H1 (cell line): Measurements from ENCODE around the gene RAET1L. TPM values are rescaled to one million over a fixed set of nuclear protein-coding genes. Genes with fewer than 3 reads are reported as not detected.

Experiments
- CTCF ChIA-PET: fragments of 300-600 bp; sonication (Branson Sonifier 250); formaldehyde crosslinking; loops from one replicate; lab custom pipeline; 2021; ENCODE audit not compliant: partially characterized antibody; lab: Charles Lee
- POLR2A ChIA-PET: fragments of 300-600 bp; sonication (Branson Sonifier 250); formaldehyde crosslinking; loops from one replicate; lab custom pipeline; 2021; ENCODE audit warnings: inconsistent platforms; ENCODE audit not compliant: partially characterized antibody; lab: Charles Lee
- DNase-seq, 2 experiments: peaks; one replicate each; pipeline versions ENCODE4 v3.0.0 to v3.0.0-alpha.2; 2010 to 2022; ENCODE audit warnings: low spot score in 2 of 2, low read depth in 1 of 2, mixed read lengths in 1 of 2
- FAIRE-seq: peaks from 2 replicates; lab custom pipeline; 2011; peaks lifted over from hg19 to GRCh38; lab: Jason Lieb, UNC
- H2AFZ ChIP-seq: 2 replicates; pipeline ENCODE4 v1.8.1; 2012; ENCODE audit warnings: low read length, inconsistent platforms
- H2AK5ac ChIP-seq: 2 replicates; pipeline ENCODE4 v1.6.1; 2013; ENCODE audit warnings: low read depth, low read length
- H2BK120ac ChIP-seq: replicated peaks from 2 replicates; pipeline ENCODE3; 2013; ENCODE audit warnings: low read depth, low read length, inconsistent platforms
- H2BK12ac ChIP-seq: 2 replicates; pipeline ENCODE4 v1.6.1; 2013; ENCODE audit warnings: low read depth, low read length
- H2BK15ac ChIP-seq: 2 replicates; pipeline ENCODE4 v1.6.1; 2013; ENCODE audit warnings: low read length
- H2BK20ac ChIP-seq: 2 replicates; pipeline ENCODE4 v1.6.1; 2013; ENCODE audit warnings: low read length
- H2BK5ac ChIP-seq: 2 replicates; pipeline ENCODE4 v1.6.1; 2013; ENCODE audit warnings: low read depth, low read length
- H3K14ac ChIP-seq: 2 replicates; pipeline ENCODE4 v1.6.1; 2013; ENCODE audit warnings: inconsistent platforms; ENCODE audit not compliant: insufficient read length
- H3K18ac ChIP-seq: 2 replicates; pipeline ENCODE4 v1.6.1; 2013; ENCODE audit warnings: low read length; ENCODE audit errors: extremely low read depth
- H3K23ac ChIP-seq: 2 replicates; pipeline ENCODE4 v1.6.1; 2013; ENCODE audit warnings: inconsistent platforms; ENCODE audit not compliant: insufficient read length
- H3K23me2 ChIP-seq: 2 replicates; pipeline ENCODE4 v1.6.1; 2013; ENCODE audit warnings: low read depth, low read length
- H3K27ac ChIP-seq: 2 replicates; pipeline ENCODE4 v1.6.1; 2011; ENCODE audit warnings: low read depth, low read length, inconsistent platforms
- H3K27me3 ChIP-seq, 4 experiments: replicated peaks in 1 of 4; 1 replicate in 1 of 4; 2 replicates in 3 of 4; pipeline versions ENCODE4 v1.6.1 to v1.8.1; 2011 to 2013; ENCODE audit warnings: low read length in 3 of 4, mild to moderate bottlenecking in 3 of 4, inconsistent platforms in 2 of 4, mixed read lengths in 2 of 4, moderate library complexity in 1 of 4; ENCODE audit not compliant: control insufficient read depth in 3 of 4, insufficient read depth in 3 of 4; ENCODE audit errors: extremely low read depth in 1 of 4
- H3K36me3 ChIP-seq, 4 experiments: 2 replicates each; pipeline versions ENCODE4 v1.6.1 to v1.8.1; 2011 to 2013; ENCODE audit warnings: mild to moderate bottlenecking in 4 of 4, low read length in 3 of 4, moderate library complexity in 2 of 4, control low read depth in 1 of 4, inconsistent platforms in 1 of 4; ENCODE audit not compliant: insufficient read depth in 4 of 4, control insufficient read depth in 2 of 4
- H3K4ac ChIP-seq: replicated peaks from 2 replicates; pipeline ENCODE3; 2013; ENCODE audit warnings: low read length, low read depth, mixed read lengths, inconsistent platforms; ENCODE audit not compliant: insufficient read length
- H3K4me1 ChIP-seq, 4 experiments: replicated peaks in 1 of 4; 1 replicate in 1 of 4; 2 replicates in 3 of 4; pipeline versions ENCODE4 v1.6.1 to v1.8.1; 2011 to 2013; ENCODE audit warnings: low read length in 3 of 4, inconsistent platforms in 2 of 4, mixed read lengths in 1 of 4; ENCODE audit not compliant: insufficient read depth in 4 of 4, control insufficient read depth in 3 of 4
- H3K4me2 ChIP-seq, 2 experiments: 2 replicates each; pipeline versions ENCODE4 v1.6.1 to v1.8.1; 2011 to 2013; ENCODE audit warnings: low read depth in 2 of 2, low read length in 2 of 2, control low read depth in 1 of 2, inconsistent platforms in 1 of 2, mild to moderate bottlenecking in 1 of 2; ENCODE audit not compliant: insufficient read depth in 1 of 2
- H3K4me3 ChIP-seq, 4 experiments: fragments of 200-600, 300-600 bp in 1 of 4; sonication (generic), shearing (Covaris generic), sonication (Bioruptor Twin) in 1 of 4; 2 replicates each; pipeline versions ENCODE4 v1.5.1 to v1.8.1; 2011 to 2016; ENCODE audit warnings: low read length in 4 of 4, low read depth in 3 of 4, control low read depth in 2 of 4, inconsistent platforms in 2 of 4, mild to moderate bottlenecking in 2 of 4, mixed read lengths in 1 of 4, moderate library complexity in 1 of 4; ENCODE audit not compliant: insufficient read depth in 2 of 4; ENCODE audit errors: extremely low read depth in 1 of 4
- H3K56ac ChIP-seq: replicated peaks from 2 replicates; pipeline ENCODE3; 2013; ENCODE audit warnings: low read depth, mild to moderate bottlenecking, mixed read lengths, low read length, inconsistent platforms; ENCODE audit not compliant: insufficient read length
- H3K79me1 ChIP-seq: 2 replicates; pipeline ENCODE4 v1.6.1; 2013; ENCODE audit warnings: low read depth, low read length, control low read depth
- H3K79me2 ChIP-seq, 2 experiments: 2 replicates each; pipeline versions ENCODE4 v1.6.1 to v1.8.1; 2012 to 2013; ENCODE audit warnings: low read length in 2 of 2, mild to moderate bottlenecking in 2 of 2, inconsistent platforms in 1 of 2; ENCODE audit not compliant: insufficient read depth in 2 of 2, control insufficient read depth in 1 of 2
- H3K9ac ChIP-seq, 4 experiments: replicated peaks in 1 of 4; 1 replicate in 1 of 4; 2 replicates in 3 of 4; pipeline versions ENCODE4 v1.6.1 to v1.8.1; 2011 to 2013; ENCODE audit warnings: low read depth in 3 of 4, low read length in 3 of 4, control low read depth in 2 of 4, mild to moderate bottlenecking in 2 of 4, moderate library complexity in 2 of 4, inconsistent platforms in 1 of 4; ENCODE audit errors: extremely low read depth in 1 of 4
- H3K9me3 ChIP-seq, 2 experiments: 2 replicates each; pipeline versions ENCODE4 v1.6.1 to v1.8.1; 2012 to 2013; ENCODE audit warnings: mild to moderate bottlenecking in 2 of 2, moderate library complexity in 2 of 2, control low read depth in 1 of 2, inconsistent platforms in 1 of 2, low read depth in 1 of 2, low read length in 1 of 2, mixed read lengths in 1 of 2; ENCODE audit not compliant: insufficient read depth in 2 of 2
- H4K20me1 ChIP-seq, 2 experiments: replicated peaks in 1 of 2; 2 replicates each; pipeline versions ENCODE3 to v1.8.1; 2011 to 2013; ENCODE audit warnings: inconsistent platforms in 2 of 2, low read length in 2 of 2, mild to moderate bottlenecking in 1 of 2; ENCODE audit not compliant: insufficient read depth in 2 of 2, control insufficient read depth in 1 of 2
- H4K5ac ChIP-seq: 2 replicates; pipeline ENCODE4 v1.6.1; 2013; ENCODE audit warnings: low read length, low read depth, mixed read lengths, inconsistent platforms; ENCODE audit not compliant: insufficient read length
- H4K8ac ChIP-seq: 2 replicates; pipeline ENCODE4 v1.8.0; 2013; ENCODE audit warnings: mild to moderate bottlenecking, moderate library complexity, low read length, inconsistent platforms; ENCODE audit not compliant: insufficient read depth; ENCODE audit errors: extremely low read depth
- H4K91ac ChIP-seq: replicated peaks from 2 replicates; pipeline ENCODE3; 2013; ENCODE audit warnings: low read length, mixed read lengths, inconsistent platforms; ENCODE audit not compliant: insufficient read length
- CEBPB ChIP-seq: IDR thresholded peaks from 2 replicates; pipeline ENCODE4 v1.6.1; 2012; ENCODE audit warnings: low read depth, low read length
- FOSL1 ChIP-seq: IDR thresholded peaks from 2 replicates; pipeline ENCODE4 v1.6.1; 2011; ENCODE audit warnings: mild to moderate bottlenecking, low read depth, low read length, moderate library complexity; ENCODE audit not compliant: insufficient read depth
- JUND ChIP-seq: IDR thresholded peaks from 2 replicates; pipeline ENCODE4 v1.6.1; 2011; ENCODE audit warnings: mild to moderate bottlenecking, improper control_type of control experiment, low read length
- RBBP5 ChIP-seq: IDR thresholded peaks from 2 replicates; pipeline ENCODE4 v1.7.1; 2012; ENCODE audit warnings: low read depth, mild to moderate bottlenecking, inconsistent platforms, low read length, moderate library complexity, borderline replicate concordance
- YY1 ChIP-seq: IDR thresholded peaks from 2 replicates; pipeline ENCODE4 v1.6.1; 2011; ENCODE audit warnings: low read depth, mild to moderate bottlenecking, low read length
- WGBS, 2 experiments: shearing (Covaris generic) in 1 of 2; methylation state at CpG; one replicate each; pipeline versions ENCODE4 v1.1.6 to v1.1.7; 2013 to 2015; ENCODE audit warnings: low lambda C conversion rate in 2 of 2, mixed read lengths in 2 of 2, inconsistent platforms in 1 of 2, low coverage in 1 of 2, missing lambda C conversion rate in 1 of 2; ENCODE audit not compliant: insufficient replicate concordance in 2 of 2, insufficient coverage in 1 of 2, insufficient read length in 1 of 2; ENCODE audit errors: extremely low coverage in 1 of 2, missing lambda C conversion rate in 1 of 2; 5-methylcytosine and 5-hydroxymethylcytosine counted together
- polyA plus RNA-seq, 7 experiments: library from polyadenylated mRNA; depleted of rRNA in 3 of 7; stranded (reverse) in 5 of 7; unstranded in 2 of 7; fragments of >200 nt in 5 of 7; fragments of 200-250 nt in 2 of 7; gene quantifications; 1 replicate in 5 of 7; 2 replicates in 1 of 7; 4 replicates in 1 of 7; pipeline versions ENCODE4 v1.2.1 to v1.2.3, GENCODE V29; 2011 to 2013; ENCODE audit warnings: missing spikeins in 2 of 7, mixed read lengths in 2 of 7
- total RNA-seq: library from RNA; stranded (reverse); fragmentation: NEBNext Ultra II Directional; extraction: Animal tissue kit (Norgen Biotek cat#: 25700); gene quantifications from 2 replicates; pipeline ENCODE4 v1.2.1, GENCODE V29; 2021
- TF ChIP-seq, protein P1 (sequence below): IDR thresholded peaks from 2 replicates; pipeline ENCODE4 v1.6.1; 2011; ENCODE audit warnings: low read depth, mild to moderate bottlenecking, low read length; ENCODE audit not compliant: insufficient read depth

The RAET1L gene
- total and polyA plus RNA-seq, 2 of the 8 experiments (the other 6 are each of a cell fraction or from before 2014, with no cell fraction given), result not detected

DNA sequence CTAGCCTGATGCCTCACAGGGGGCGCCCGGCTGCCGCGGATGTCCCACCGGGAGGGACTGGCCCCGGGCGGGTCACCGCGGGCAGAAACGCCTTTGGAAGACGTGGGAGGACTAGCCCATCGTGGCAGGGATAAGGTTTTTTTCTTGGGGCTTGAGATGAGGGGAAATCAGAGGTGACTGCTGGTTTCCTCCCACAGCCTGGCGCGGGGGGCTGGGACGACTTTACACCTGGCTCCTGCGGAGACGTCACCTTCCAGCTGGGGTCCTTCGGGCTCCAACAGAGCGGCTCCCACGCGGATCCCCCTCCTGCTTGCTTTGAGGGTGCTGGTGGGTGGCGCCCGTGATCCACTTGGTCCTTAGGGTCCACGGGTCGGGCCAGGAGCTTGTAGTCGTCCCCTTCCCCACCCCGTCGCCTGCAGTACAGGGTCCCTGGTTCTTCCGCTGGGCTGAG, 32.2 kb upstream of the RAET1L start:
- no peak overlapping the region for H3K56ac ChIP-seq
- no peak for FAIRE-seq
- no peaks in the 10 kb centered on the region for H3K23me2 ChIP-seq
- no peaks in the 10 kb centered on the region for H3K79me1 ChIP-seq
- peaks cover 0 to 2% (median 0%) of the 10 kb centered on the region in 4 experiments; a peak in 3 of 7 replicates for H3K27me3 ChIP-seq
- H3K4me3 ChIP-seq, result no peak overlapping the region
- no peak overlapping the region for H3K9ac ChIP-seq
- 92% methylated on average over 28 of the region's 29 CpGs; no CpG with 5 or more reads in 1 of the 2 experiments for WGBS, 2 experiments
- CTCF ChIA-PET, result interaction anchor here (0.6 to 1.5 kb wide), 7 partner anchors 10 to 421 kb away, joined by 3 to 5 read pairs (median 3); no protein-coding TSS in a partner anchor
- no peak overlapping the region for H3K14ac ChIP-seq
- H3K18ac ChIP-seq, result no peak overlapping the region
- no peaks in the 10 kb centered on the region for H3K79me2 ChIP-seq
- no peak overlapping the region for H4K5ac ChIP-seq
- no peaks in the 10 kb centered on the region; a peak in 1 of 4 replicates for H3K9me3 ChIP-seq
- H4K91ac ChIP-seq, result no peak overlapping the region
- H4K20me1 ChIP-seq, result peaks cover 0 to 2% of the 10 kb centered on the region in 2 experiments
- no peak overlapping the region for H2BK15ac ChIP-seq
- no peak overlapping the region for H2BK120ac ChIP-seq
- no peak overlapping the region for H2AFZ ChIP-seq
- H3K36me3 ChIP-seq, result no peaks in the 10 kb centered on the region
- no peak for DNase-seq
- no peak overlapping the region for H3K23ac ChIP-seq
- H3K27ac ChIP-seq, result no peak overlapping the region
- TF ChIP-seq YY1 (no peak), CEBPB (no peak), FOSL1 (no peak), JUND (no peak), RBBP5 (no peak)
- TF ChIP-seq, protein P1, sequence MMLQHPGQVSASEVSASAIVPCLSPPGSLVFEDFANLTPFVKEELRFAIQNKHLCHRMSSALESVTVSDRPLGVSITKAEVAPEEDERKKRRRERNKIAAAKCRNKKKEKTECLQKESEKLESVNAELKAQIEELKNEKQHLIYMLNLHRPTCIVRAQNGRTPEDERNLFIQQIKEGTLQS, result no peak
- H2BK20ac ChIP-seq, result no peak overlapping the region
- no peak overlapping the region for H2AK5ac ChIP-seq
- H4K8ac ChIP-seq, result no peak overlapping the region
- H3K4me1 ChIP-seq, result no peaks in the 10 kb centered on the region
- no peak overlapping the region for H2BK12ac ChIP-seq
- POLR2A ChIA-PET, result no interaction called here
- no peak overlapping the region for H3K4me2 ChIP-seq
- H2BK5ac ChIP-seq, result no peak overlapping the region
- no peak overlapping the region for H3K4ac ChIP-seq
